ENCODE data around the gene PTGIR.
"Not testable (repeated sequence)": the region's sequence is repeated elsewhere in the genome, so short reads cannot be mapped to it uniquely, and the experiment has no call there.

The PTGIR gene

DNA sequence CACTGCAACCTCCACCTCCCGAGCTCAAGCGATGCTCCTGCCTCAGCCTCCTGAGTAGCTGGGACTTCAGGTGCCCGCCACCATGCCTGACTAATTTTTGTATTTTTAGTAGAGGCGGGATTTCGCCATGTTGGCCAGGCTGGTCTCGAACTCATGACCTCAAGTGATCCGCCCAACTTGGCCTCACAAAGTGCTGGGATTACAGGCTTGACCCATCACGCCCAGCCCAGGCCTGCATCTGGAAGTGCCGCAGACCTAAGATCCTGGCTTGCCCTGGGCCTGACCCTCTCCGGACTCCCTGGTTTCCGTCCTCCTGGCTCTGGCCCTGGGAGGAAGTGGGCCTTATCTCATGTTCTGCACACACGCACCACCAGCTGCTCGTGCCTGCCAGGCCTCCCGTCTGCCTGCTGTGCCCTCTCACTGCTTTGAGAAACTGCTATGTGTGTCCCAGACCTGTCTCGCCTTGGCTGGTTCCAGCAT is 4.7 kb upstream of the PTGIR start:
- no peak overlapping the region for H2BK120ac ChIP-seq (ENCODE audit: low read depth, low read length)
- no peak overlapping the region for H3K9ac ChIP-seq (ENCODE audit: low read length)
- WGBS (ENCODE audit: extremely low coverage, insufficient coverage, low lambda C conversion rate) = no CpG with 5 or more reads among the region's 15 CpGs
- H4K8ac ChIP-seq (ENCODE audit: low read depth, low read length) = no peak overlapping the region
- DNase-seq = peak; percentile 37
- H3K79me1 ChIP-seq (ENCODE audit: low read length) = no peaks in the 10 kb centered on the region
- no peak overlapping the region for H3K4ac ChIP-seq (ENCODE audit: low read depth, low read length)
- H3K27me3 ChIP-seq (ENCODE audit: insufficient read depth, low read length, poor library complexity) = no peaks in the 10 kb centered on the region
- no peak overlapping the region for H2AK5ac ChIP-seq (ENCODE audit: low read length)
- H3K4me2 ChIP-seq (ENCODE audit: low read length) = no peak overlapping the region
- H3K4me3 ChIP-seq (ENCODE audit: low read length) = no peak overlapping the region
- no peak overlapping the region for H2BK5ac ChIP-seq (ENCODE audit: low read length)
- H3K56ac ChIP-seq (ENCODE audit: low read length) = peak overlapping the region; percentile 17
- no peaks in the 10 kb centered on the region for H3K79me2 ChIP-seq (ENCODE audit: control insufficient read depth, insufficient read depth, low read length)
- no peak overlapping the region for H4K5ac ChIP-seq (ENCODE audit: low read length)
- no peak overlapping the region for H3K18ac ChIP-seq (ENCODE audit: low read length)
- no peak overlapping the region for H3K23ac ChIP-seq (ENCODE audit: low read length)
- no peaks in the 10 kb centered on the region for H3K36me3 ChIP-seq (ENCODE audit: control insufficient read depth, insufficient read depth, low read length)
- H3K4me1 ChIP-seq (ENCODE audit: control insufficient read depth, low read depth, low read length) = peaks cover 6% of the 10 kb centered on the region
- H2BK15ac ChIP-seq (replicated peaks; ENCODE audit: low read depth) = no peak overlapping the region
- no peak overlapping the region for H3K27ac ChIP-seq (ENCODE audit: low read depth, low read length)

DNA sequence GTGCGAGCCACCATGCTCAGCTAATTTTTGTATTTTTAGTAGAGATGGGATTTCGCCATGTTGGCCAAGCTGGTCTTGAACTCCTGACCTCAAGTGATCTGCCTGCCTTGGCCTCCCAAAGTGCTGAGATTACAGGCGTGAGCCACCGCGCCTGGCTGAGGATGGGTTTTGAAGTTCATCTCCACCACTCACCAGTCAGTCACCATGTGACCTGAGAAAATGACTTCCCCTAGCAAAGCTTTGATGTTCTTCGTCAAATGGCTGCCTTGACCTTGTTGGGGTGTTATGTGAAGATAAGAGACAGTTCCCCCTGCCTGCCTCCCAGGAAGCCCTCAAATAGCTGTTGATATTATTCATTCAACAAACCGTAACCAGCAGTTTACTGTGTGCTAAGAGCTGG is 4.1 kb upstream of the PTGIR start:
- not testable (repeated sequence) for H3K27me3 ChIP-seq (ENCODE audit: insufficient read depth, low read length, poor library complexity); H4K8ac ChIP-seq (ENCODE audit: low read depth, low read length); H3K4ac ChIP-seq (ENCODE audit: low read depth, low read length); H2AK5ac ChIP-seq (ENCODE audit: low read length); H3K9ac ChIP-seq (ENCODE audit: low read length); H2BK120ac ChIP-seq (ENCODE audit: low read depth, low read length); H3K27ac ChIP-seq (ENCODE audit: low read depth, low read length); H3K56ac ChIP-seq (ENCODE audit: low read length); H3K4me2 ChIP-seq (ENCODE audit: low read length); H2BK5ac ChIP-seq (ENCODE audit: low read length); H2BK15ac ChIP-seq (replicated peaks; ENCODE audit: low read depth); H3K23ac ChIP-seq (ENCODE audit: low read length); H3K18ac ChIP-seq (ENCODE audit: low read length); DNase-seq; H3K4me1 ChIP-seq (ENCODE audit: control insufficient read depth, low read depth, low read length); H3K79me1 ChIP-seq (ENCODE audit: low read length); H4K5ac ChIP-seq (ENCODE audit: low read length); H3K4me3 ChIP-seq (ENCODE audit: low read length); H3K36me3 ChIP-seq (ENCODE audit: control insufficient read depth, insufficient read depth, low read length); H3K79me2 ChIP-seq (ENCODE audit: control insufficient read depth, insufficient read depth, low read length)
- no CpG with 5 or more reads among the region's 7 CpGs for WGBS (ENCODE audit: extremely low coverage, insufficient coverage, low lambda C conversion rate)

DNA sequence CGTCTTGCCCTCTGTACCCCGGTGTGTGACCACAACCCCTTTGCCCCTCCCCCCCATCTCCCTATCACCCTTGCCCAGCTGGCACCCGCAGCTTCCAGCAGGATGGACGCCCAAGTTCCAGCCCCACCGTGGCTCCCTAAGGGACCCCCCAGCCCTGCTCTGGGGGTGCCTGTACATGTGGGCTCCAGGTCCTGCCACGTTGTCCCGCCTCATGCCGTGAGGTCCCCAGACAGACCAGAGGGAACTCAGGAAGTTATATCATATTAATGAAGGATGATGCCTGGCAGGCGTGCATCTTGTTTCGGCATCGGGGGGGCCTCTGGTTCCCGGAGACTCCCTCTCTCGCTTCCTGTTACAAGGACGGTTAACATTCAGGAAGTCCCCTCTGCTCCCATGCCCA is 1.6 kb upstream of the PTGIR start:
- no CpG with 5 or more reads among the region's 14 CpGs for WGBS (ENCODE audit: extremely low coverage, insufficient coverage, low lambda C conversion rate)
- Histone ChIP-seq H3K56ac (ENCODE audit: low read length) (no peak overlapping the region), H4K8ac (ENCODE audit: low read depth, low read length) (no peak overlapping the region), H3K23ac (ENCODE audit: low read length) (no peak overlapping the region), H3K4ac (ENCODE audit: low read depth, low read length) (no peak overlapping the region), H3K4me3 (ENCODE audit: low read length) (no peak overlapping the region), H4K5ac (ENCODE audit: low read length) (no peak overlapping the region), H3K4me2 (ENCODE audit: low read length) (no peak overlapping the region), H3K27me3 (ENCODE audit: insufficient read depth, low read length, poor library complexity) (no peaks in the 10 kb centered on the region), H3K4me1 (ENCODE audit: control insufficient read depth, low read depth, low read length) (peaks cover 7% of the 10 kb centered on the region), H2BK15ac (replicated peaks; ENCODE audit: low read depth) (no peak overlapping the region), H3K36me3 (ENCODE audit: control insufficient read depth, insufficient read depth, low read length) (no peaks in the 10 kb centered on the region), H3K18ac (ENCODE audit: low read length) (no peak overlapping the region), H3K79me2 (ENCODE audit: control insufficient read depth, insufficient read depth, low read length) (no peaks in the 10 kb centered on the region), H2AK5ac (ENCODE audit: low read length) (no peak overlapping the region), H3K9ac (ENCODE audit: low read length) (no peak overlapping the region), H2BK5ac (ENCODE audit: low read length) (no peak overlapping the region), H3K79me1 (ENCODE audit: low read length) (no peaks in the 10 kb centered on the region), H3K27ac (ENCODE audit: low read depth, low read length) (no peak overlapping the region), H2BK120ac (ENCODE audit: low read depth, low read length) (no peak overlapping the region)
- no peak for DNase-seq

DNA sequence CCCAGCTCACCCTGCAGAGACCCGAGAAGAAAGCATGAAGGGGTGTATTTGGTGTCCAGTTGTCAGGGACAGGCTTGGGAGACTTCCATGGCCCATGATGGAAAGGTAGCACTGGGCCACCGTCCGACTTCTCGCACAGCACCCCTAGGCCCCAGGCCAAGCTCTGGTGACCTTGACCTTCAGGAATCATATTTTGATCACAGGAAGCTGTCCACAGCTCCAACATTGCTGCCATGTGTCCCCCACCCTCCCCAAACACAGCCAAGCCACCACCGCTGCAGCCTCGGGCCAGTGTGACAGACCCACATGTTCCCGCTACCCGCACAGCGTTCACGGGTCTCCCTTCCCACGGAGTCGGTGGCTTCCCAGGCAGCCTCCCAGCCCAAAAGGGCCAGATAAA is 842 bp upstream of the PTGIR start:
- no peak overlapping the region for H4K8ac ChIP-seq (ENCODE audit: low read depth, low read length)
- no peak overlapping the region for H2BK120ac ChIP-seq (ENCODE audit: low read depth, low read length)
- H3K79me1 ChIP-seq (ENCODE audit: low read length) = no peaks in the 10 kb centered on the region
- no peak for DNase-seq
- no peak overlapping the region for H4K5ac ChIP-seq (ENCODE audit: low read length)
- WGBS (ENCODE audit: extremely low coverage, insufficient coverage, low lambda C conversion rate) = no CpG with 5 or more reads among the region's 12 CpGs
- H3K27me3 ChIP-seq (ENCODE audit: insufficient read depth, low read length, poor library complexity) = no peaks in the 10 kb centered on the region
- no peak overlapping the region for H3K23ac ChIP-seq (ENCODE audit: low read length)
- no peak overlapping the region for H3K18ac ChIP-seq (ENCODE audit: low read length)
- H3K9ac ChIP-seq (ENCODE audit: low read length) = no peak overlapping the region
- H3K27ac ChIP-seq (ENCODE audit: low read depth, low read length) = no peak overlapping the region
- no peak overlapping the region for H3K4ac ChIP-seq (ENCODE audit: low read depth, low read length)
- peaks cover 2% of the 10 kb centered on the region for H3K4me1 ChIP-seq (ENCODE audit: control insufficient read depth, low read depth, low read length)
- H3K36me3 ChIP-seq (ENCODE audit: control insufficient read depth, insufficient read depth, low read length) = no peaks in the 10 kb centered on the region
- H3K56ac ChIP-seq (ENCODE audit: low read length) = no peak overlapping the region
- no peak overlapping the region for H3K4me2 ChIP-seq (ENCODE audit: low read length)
- H2AK5ac ChIP-seq (ENCODE audit: low read length) = no peak overlapping the region
- no peak overlapping the region for H3K4me3 ChIP-seq (ENCODE audit: low read length)
- H2BK5ac ChIP-seq (ENCODE audit: low read length) = no peak overlapping the region
- no peaks in the 10 kb centered on the region for H3K79me2 ChIP-seq (ENCODE audit: control insufficient read depth, insufficient read depth, low read length)
- no peak overlapping the region for H2BK15ac ChIP-seq (replicated peaks; ENCODE audit: low read depth)

DNA sequence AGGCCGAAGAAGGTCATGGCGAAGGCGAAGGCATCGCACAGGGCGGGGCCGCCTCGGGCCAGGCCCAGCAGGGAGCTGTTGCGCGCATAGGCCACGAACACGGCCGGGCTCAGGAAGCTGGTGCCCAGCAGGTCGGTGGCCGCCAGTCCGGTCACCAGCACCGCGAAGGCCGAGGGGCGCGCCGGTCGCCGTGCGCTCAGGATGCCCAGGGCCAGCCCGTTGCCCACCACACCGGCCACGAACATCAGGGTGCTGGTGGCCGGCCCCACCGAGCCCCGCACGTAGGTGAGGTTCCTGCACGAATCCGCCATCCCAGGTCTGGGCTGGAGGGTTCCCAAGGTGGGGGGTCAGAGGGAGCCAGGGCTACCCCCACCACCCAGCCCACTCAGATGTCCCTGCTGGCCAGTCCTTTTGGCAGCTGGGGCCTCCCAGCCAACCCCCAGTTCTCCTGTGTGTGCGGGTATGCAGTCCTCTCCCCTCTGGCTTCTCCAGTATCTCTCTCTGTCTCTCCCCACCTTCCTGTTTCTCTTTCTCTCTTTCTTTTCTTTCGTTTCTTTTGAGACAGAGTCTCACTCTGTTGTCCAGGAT is 880 bp downstream of the PTGIR start:
- Histone ChIP-seq H3K9ac (ENCODE audit: low read length) (no peak overlapping the region), H3K4me3 (ENCODE audit: low read length) (no peak overlapping the region), H3K27ac (ENCODE audit: low read depth, low read length) (no peak overlapping the region), H2BK5ac (ENCODE audit: low read length) (no peak overlapping the region), H3K18ac (ENCODE audit: low read length) (no peak overlapping the region), H3K27me3 (ENCODE audit: insufficient read depth, low read length, poor library complexity) (no peaks in the 10 kb centered on the region), H3K79me2 (ENCODE audit: control insufficient read depth, insufficient read depth, low read length) (no peaks in the 10 kb centered on the region), H3K56ac (ENCODE audit: low read length) (no peak overlapping the region), H3K4ac (ENCODE audit: low read depth, low read length) (no peak overlapping the region), H4K8ac (ENCODE audit: low read depth, low read length) (no peak overlapping the region), H3K4me1 (ENCODE audit: control insufficient read depth, low read depth, low read length) (peaks cover 2% of the 10 kb centered on the region), H3K23ac (ENCODE audit: low read length) (no peak overlapping the region), H2BK15ac (replicated peaks; ENCODE audit: low read depth) (no peak overlapping the region), H4K5ac (ENCODE audit: low read length) (no peak overlapping the region), H2AK5ac (ENCODE audit: low read length) (no peak overlapping the region), H3K79me1 (ENCODE audit: low read length) (no peaks in the 10 kb centered on the region), H3K4me2 (ENCODE audit: low read length) (no peak overlapping the region), H2BK120ac (ENCODE audit: low read depth, low read length) (no peak overlapping the region), H3K36me3 (ENCODE audit: control insufficient read depth, insufficient read depth, low read length) (no peaks in the 10 kb centered on the region)
- DNase-seq = no peak
- no CpG with 5 or more reads among the region's 35 CpGs for WGBS (ENCODE audit: extremely low coverage, insufficient coverage, low lambda C conversion rate)

DNA sequence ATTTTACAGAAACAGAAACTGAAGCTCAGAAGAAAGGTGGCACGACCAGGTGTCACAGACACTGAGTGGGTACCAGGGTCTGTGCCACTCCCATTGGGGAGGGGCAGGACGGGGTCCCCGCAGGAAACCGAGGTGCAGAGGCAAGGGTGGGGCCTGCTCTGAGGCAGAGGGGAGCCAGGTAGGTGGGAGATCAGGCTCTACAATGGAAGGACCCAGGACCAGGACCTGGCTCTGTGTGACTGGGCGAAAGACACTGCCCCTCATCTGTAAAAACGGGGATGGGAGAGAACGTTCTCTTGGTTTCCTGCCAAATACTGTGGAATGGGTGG is 2.8 kb downstream of the PTGIR start:
- Histone ChIP-seq H2BK5ac (ENCODE audit: low read length) (no peak overlapping the region), H3K27me3 (ENCODE audit: insufficient read depth, low read length, poor library complexity) (no peaks in the 10 kb centered on the region), H2AK5ac (ENCODE audit: low read length) (no peak overlapping the region), H3K9ac (ENCODE audit: low read length) (no peak overlapping the region), H3K27ac (ENCODE audit: low read depth, low read length) (no peak overlapping the region), H3K79me2 (ENCODE audit: control insufficient read depth, insufficient read depth, low read length) (no peaks in the 10 kb centered on the region), H3K4ac (ENCODE audit: low read depth, low read length) (no peak overlapping the region), H2BK15ac (replicated peaks; ENCODE audit: low read depth) (no peak overlapping the region), H3K36me3 (ENCODE audit: control insufficient read depth, insufficient read depth, low read length) (no peaks in the 10 kb centered on the region), H3K4me3 (ENCODE audit: low read length) (no peak overlapping the region), H2BK120ac (ENCODE audit: low read depth, low read length) (no peak overlapping the region), H3K4me1 (ENCODE audit: control insufficient read depth, low read depth, low read length) (peaks cover 2% of the 10 kb centered on the region), H4K5ac (ENCODE audit: low read length) (no peak overlapping the region), H3K4me2 (ENCODE audit: low read length) (no peak overlapping the region), H3K79me1 (ENCODE audit: low read length) (no peaks in the 10 kb centered on the region), H3K23ac (ENCODE audit: low read length) (no peak overlapping the region), H3K56ac (ENCODE audit: low read length) (no peak overlapping the region), H3K18ac (ENCODE audit: low read length) (no peak overlapping the region), H4K8ac (ENCODE audit: low read depth, low read length) (no peak overlapping the region)
- no CpG with 5 or more reads among the region's 7 CpGs for WGBS (ENCODE audit: extremely low coverage, insufficient coverage, low lambda C conversion rate)
- no peak for DNase-seq
